Tibial artery (tissue), 4 donors: ENCODE results near the gene BLM.

Source experiments
- DNase-seq, 2 donors: peaks; one replicate each; pipeline ENCODE4 v3.0.0-alpha.2; 2019
- H3K27ac ChIP-seq, 2 donors: fragments of 200-600 bp; sonication (generic) in 1 of 2; 1 replicate in 1 of 2; 2 replicates in 1 of 2; pipeline ENCODE4 v1.5.1; 2018 to 2019; ENCODE audit warnings: mild to moderate bottlenecking in 1 of 2
- H3K27me3 ChIP-seq, 2 donors: fragments of 200-600 bp; sonication (generic) in 1 of 2; one replicate each; pipeline versions ENCODE4 v1.5.1 to v1.6.0; 2016 to 2019
- H3K36me3 ChIP-seq, 3 donors: fragments of 200-600 bp; sonication (generic) in 2 of 3; one replicate each; pipeline ENCODE4 v1.5.1; 2016 to 2019; ENCODE audit warnings: mild to moderate bottlenecking in 2 of 3
- H3K4me1 ChIP-seq, 4 donors: fragments of 200-600 bp; sonication (generic) in 2 of 4; 1 replicate in 3 of 4; 2 replicates in 1 of 4; pipeline ENCODE4 v1.5.1; 2016 to 2019
- H3K4me3 ChIP-seq, 2 donors: fragments of 200-600 bp; sonication (generic) in 1 of 2; 1 replicate in 1 of 2; 2 replicates in 1 of 2; pipeline ENCODE4 v1.5.1; 2018 to 2019; ENCODE audit warnings: mild to moderate bottlenecking in 2 of 2
- H3K9me3 ChIP-seq, 3 donors: fragments of 200-600 bp; sonication (generic) in 1 of 3; one replicate each; pipeline ENCODE4 v1.5.1; 2016 to 2019
- intact Hi-C: fragments of 100-400 bp; cut with DNase I; formaldehyde crosslinking; loops from one replicate; pipeline ENCODE4 v1.15.0; 2023; ENCODE audit warnings: low total_unique reads
- TF ChIP-seq, protein P1 (sequence below), 2 experiments: fragments of 200-600 bp in 1 of 2; fragments of 450-650 bp in 1 of 2; IDR thresholded peaks; one replicate each; pipeline ENCODE4 v1.5.1; 2017 to 2019; ENCODE audit warnings: antibody characterized with exemption in 2 of 2, mild to moderate bottlenecking in 1 of 2, moderate library complexity in 1 of 2

Gene BLM

DNA sequence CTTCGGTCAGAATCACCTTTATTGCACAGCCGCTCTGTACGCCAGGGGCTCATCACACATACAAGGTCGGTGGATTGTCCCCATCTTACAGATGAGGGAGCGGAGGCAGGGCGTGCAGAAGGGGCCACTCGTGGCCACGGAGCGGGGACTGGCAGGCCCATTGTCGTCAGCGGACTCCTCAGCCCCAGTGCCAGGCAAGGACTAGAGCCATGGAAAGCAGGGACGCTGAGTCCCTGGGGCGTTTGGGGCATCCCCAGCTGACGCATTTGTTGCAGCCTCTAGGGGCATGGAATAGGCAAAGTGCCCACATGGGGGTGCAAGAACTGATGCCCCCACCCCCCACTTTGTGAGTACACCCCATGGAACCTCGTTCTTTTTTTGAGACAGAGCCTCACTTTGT is 121.4 kb downstream of the BLM start:
- intact Hi-C loops, result no loop called here
- Histone ChIP-seq H3K9me3 (no peaks in the 10 kb centered on the region), H3K36me3 (no peaks in the 10 kb centered on the region), H3K4me3 (no peak overlapping the region), H3K4me1 (peaks cover 0 to 4% (median 0%) of the 10 kb centered on the region in 4 donors), H3K27me3 (no peaks in the 10 kb centered on the region), H3K27ac (no peak overlapping the region)
- DNase-seq, result no peak
- TF ChIP-seq, protein P1, sequence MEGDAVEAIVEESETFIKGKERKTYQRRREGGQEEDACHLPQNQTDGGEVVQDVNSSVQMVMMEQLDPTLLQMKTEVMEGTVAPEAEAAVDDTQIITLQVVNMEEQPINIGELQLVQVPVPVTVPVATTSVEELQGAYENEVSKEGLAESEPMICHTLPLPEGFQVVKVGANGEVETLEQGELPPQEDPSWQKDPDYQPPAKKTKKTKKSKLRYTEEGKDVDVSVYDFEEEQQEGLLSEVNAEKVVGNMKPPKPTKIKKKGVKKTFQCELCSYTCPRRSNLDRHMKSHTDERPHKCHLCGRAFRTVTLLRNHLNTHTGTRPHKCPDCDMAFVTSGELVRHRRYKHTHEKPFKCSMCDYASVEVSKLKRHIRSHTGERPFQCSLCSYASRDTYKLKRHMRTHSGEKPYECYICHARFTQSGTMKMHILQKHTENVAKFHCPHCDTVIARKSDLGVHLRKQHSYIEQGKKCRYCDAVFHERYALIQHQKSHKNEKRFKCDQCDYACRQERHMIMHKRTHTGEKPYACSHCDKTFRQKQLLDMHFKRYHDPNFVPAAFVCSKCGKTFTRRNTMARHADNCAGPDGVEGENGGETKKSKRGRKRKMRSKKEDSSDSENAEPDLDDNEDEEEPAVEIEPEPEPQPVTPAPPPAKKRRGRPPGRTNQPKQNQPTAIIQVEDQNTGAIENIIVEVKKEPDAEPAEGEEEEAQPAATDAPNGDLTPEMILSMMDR (IDR thresholded peaks at IDR 0.05), result no peak

DNA sequence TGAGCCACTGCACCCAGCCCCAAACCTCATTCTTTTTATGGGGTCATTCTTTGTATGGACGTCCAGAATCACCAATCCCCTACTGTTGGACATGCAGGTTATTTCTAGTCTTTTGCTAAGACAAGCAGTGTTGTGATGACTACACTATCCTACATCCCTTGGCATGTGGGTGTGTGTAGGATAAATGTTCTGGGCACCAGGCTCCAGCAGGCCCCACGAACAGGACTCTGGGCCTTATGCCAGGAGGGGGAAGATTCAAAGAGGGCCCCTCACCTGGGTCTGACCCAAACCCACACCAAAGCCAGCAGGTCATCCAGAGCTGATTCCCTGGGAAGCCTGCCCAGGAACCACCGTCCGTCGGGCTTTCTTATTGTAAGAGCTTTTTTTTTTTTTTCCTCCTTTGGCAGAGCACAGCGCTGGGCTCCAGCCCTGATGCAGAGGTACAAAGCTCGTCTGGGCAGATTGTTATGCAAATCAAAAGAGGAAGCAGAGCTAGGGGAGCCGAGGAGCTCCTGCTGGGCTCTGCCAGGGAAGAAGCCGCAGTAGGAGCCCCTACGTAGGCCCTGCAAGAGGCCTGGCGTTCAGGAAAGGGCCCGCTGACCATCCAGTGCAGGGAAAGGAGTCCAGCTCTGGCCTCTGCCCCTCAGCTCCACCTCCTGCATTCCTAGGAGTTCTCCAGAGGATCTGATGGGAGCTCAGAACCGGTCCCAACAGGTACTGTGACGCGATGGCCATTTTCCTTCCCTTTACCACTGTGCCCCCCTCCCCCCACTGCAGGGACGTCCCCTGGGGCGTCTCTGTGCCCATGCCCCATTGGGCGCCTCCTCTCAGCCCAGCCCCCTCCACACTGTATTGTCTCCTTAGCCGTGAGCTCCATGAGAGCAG is 122.3 kb downstream of the BLM start:
- Histone ChIP-seq H3K4me3 (no peak overlapping the region), H3K27me3 (no peaks in the 10 kb centered on the region), H3K9me3 (no peaks in the 10 kb centered on the region), H3K27ac (no peak overlapping the region), H3K4me1 (peaks cover 0 to 4% (median 0%) of the 10 kb centered on the region in 4 donors), H3K36me3 (no peaks in the 10 kb centered on the region)
- intact Hi-C loops, result no loop called here
- TF ChIP-seq, protein P1 (IDR thresholded peaks at IDR 0.05), result no peak
- DNase-seq, result no peak

DNA sequence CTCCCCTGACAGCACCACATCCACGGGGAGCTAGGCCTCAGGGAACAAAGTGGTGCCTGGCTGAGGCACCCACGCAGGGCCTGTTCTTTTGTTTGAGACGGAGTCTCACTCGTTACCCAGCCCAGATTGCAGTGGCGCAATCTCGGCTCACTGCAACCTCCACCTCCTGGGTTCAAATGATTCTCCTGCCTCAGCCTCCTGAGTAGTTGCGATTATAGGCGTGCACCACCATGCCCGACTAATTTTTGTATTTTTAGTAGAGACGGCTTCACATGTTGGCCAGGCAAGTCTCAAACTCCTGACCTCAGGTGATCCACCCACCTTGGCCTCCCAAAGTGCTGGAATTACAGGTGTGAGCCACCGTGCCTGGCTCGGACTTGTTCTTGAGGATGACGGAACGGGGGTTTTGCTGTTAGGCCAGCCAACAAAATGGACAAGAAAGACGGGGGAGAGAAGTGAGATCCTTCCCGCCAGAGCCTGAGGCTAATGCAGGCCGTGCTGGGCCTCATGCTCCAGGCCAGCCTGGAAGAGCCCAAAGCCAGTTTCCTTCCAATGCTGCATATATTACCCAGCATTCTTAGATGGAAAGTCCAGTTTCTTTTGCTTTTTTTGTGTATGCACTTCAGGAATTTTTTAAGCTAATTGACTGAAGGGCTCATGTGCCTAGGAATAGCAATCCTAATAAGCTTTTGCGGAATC is 123.2 kb downstream of the BLM start:
- intact Hi-C loops, result no loop called here
- Histone ChIP-seq H3K4me1 (peaks cover 0 to 4% (median 0%) of the 10 kb centered on the region in 4 donors), H3K9me3 (no peaks in the 10 kb centered on the region), H3K36me3 (no peaks in the 10 kb centered on the region), H3K27ac (no peak overlapping the region), H3K4me3 (no peak overlapping the region), H3K27me3 (no peaks in the 10 kb centered on the region)
- TF ChIP-seq, protein P1 (IDR thresholded peaks at IDR 0.05), result no peak
- DNase-seq, result no peak

DNA sequence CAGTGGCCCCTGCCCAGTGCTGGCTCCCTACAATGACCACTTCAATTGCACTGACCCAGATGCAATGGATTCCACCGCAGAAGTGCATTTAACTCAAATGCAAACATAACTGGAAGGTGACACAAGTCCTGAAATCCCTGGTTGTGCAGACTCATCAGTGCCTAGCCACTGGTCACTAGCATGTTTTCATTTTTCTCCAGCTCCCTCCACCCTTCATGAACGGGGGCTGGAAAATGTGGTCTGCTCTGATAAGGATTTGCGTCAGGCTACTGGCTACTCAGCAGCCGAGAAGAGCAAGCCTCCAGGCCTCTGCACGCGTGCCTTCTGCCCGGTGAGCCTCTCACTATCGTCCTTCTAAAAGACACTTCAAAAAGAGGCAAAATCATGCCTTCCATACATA is 123.8 kb downstream of the BLM start:
- no peaks in the 10 kb centered on the region for H3K36me3 ChIP-seq
- no peaks in the 10 kb centered on the region for H3K9me3 ChIP-seq
- peaks cover 0 to 4% (median 0%) of the 10 kb centered on the region in 4 donors for H3K4me1 ChIP-seq
- no peaks in the 10 kb centered on the region for H3K27me3 ChIP-seq
- intact Hi-C loops, result no loop called here
- TF ChIP-seq, protein P1 (IDR thresholded peaks at IDR 0.05), result no peak
- H3K27ac ChIP-seq, result no peak overlapping the region
- DNase-seq, result no peak
- H3K4me3 ChIP-seq, result no peak overlapping the region

GRCh38 chr15:90844696-90845095 is 127.5 kb downstream of the BLM start:
- TF ChIP-seq, protein P1 (IDR thresholded peaks at IDR 0.05), result no peak
- Histone ChIP-seq H3K4me3 (no peak overlapping the region), H3K9me3 (no peaks in the 10 kb centered on the region), H3K36me3 (no peaks in the 10 kb centered on the region), H3K27me3 (peaks cover 0 to under 1% of the 10 kb centered on the region in 2 donors), H3K4me1 (peaks cover 0 to 2% (median 0%) of the 10 kb centered on the region in 4 donors), H3K27ac (no peak overlapping the region)
- DNase-seq, result no peak
- intact Hi-C loops, result no loop called here
